ENCODE results near the gene KLHL10.
A peak's percentile ranks its signal among the peaks of the same experiment; 100 is the strongest.

KLHL10 gene

DNA sequence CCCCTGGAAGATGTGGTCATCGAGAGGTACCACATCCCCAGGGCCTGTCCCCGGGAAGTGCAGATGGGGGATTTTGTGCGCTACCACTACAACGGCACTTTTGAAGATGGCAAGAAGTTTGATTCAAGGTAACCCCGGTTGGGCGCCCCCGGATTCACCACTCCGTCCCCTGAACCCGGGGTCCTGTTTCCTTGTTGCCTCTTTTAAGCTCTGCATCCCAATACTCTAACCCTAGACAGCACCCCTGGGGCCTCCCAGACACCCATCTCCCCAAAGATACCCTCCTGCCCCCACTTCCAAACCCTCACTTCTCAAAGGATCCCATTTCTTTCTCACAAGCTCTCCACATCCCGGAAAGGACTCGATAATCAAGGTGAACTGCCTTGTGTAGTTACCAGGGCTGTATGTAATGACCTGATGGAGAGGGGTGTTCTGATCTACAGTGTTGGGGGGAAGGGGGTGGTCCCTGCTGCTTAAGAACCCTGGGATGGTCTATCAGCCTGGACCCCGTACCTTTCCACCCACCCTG is 24.4 kb upstream of the KLHL10 start:
- ATAC-seq: peak; percentile 9
- TF ChIP-seq ZNF8 (CRISPR knock-in tag; IDR thresholded peaks at IDR 0.05): no peak
- TF ChIP-seq RARB (CRISPR knock-in tag; IDR thresholded peaks at IDR 0.05): no peak
- TF ChIP-seq ZC3H10 (CRISPR knock-in tag; IDR thresholded peaks at IDR 0.05): no peak
- no peak for TF ChIP-seq CREB5 (CRISPR knock-in tag; IDR thresholded peaks at IDR 0.05; ENCODE audit: low read depth)
- no peak for TF ChIP-seq ZFP30 (CRISPR knock-in tag; IDR thresholded peaks at IDR 0.05)
- no peak for TF ChIP-seq ESRRG (CRISPR knock-in tag; IDR thresholded peaks at IDR 0.05)
- TF ChIP-seq BACH2 (CRISPR knock-in tag; IDR thresholded peaks at IDR 0.05; ENCODE audit: borderline replicate concordance): no peak
- no peak for TF ChIP-seq CSDC2 (CRISPR knock-in tag; IDR thresholded peaks at IDR 0.05)
- TF ChIP-seq, protein P1, sequence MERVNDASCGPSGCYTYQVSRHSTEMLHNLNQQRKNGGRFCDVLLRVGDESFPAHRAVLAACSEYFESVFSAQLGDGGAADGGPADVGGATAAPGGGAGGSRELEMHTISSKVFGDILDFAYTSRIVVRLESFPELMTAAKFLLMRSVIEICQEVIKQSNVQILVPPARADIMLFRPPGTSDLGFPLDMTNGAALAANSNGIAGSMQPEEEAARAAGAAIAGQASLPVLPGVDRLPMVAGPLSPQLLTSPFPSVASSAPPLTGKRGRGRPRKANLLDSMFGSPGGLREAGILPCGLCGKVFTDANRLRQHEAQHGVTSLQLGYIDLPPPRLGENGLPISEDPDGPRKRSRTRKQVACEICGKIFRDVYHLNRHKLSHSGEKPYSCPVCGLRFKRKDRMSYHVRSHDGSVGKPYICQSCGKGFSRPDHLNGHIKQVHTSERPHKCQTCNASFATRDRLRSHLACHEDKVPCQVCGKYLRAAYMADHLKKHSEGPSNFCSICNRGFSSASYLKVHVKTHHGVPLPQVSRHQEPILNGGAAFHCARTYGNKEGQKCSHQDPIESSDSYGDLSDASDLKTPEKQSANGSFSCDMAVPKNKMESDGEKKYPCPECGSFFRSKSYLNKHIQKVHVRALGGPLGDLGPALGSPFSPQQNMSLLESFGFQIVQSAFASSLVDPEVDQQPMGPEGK (CRISPR knock-in tag; IDR thresholded peaks at IDR 0.05; ENCODE audit: borderline replicate concordance): no peak
- TF ChIP-seq ZNF70 (CRISPR knock-in tag; IDR thresholded peaks at IDR 0.05): no peak
- TF ChIP-seq GLIS3 (CRISPR knock-in tag; IDR thresholded peaks at IDR 0.05): no peak
- no peak for TF ChIP-seq PPARA (CRISPR knock-in tag; IDR thresholded peaks at IDR 0.05; ENCODE audit: borderline replicate concordance)
- TF ChIP-seq, protein P2, sequence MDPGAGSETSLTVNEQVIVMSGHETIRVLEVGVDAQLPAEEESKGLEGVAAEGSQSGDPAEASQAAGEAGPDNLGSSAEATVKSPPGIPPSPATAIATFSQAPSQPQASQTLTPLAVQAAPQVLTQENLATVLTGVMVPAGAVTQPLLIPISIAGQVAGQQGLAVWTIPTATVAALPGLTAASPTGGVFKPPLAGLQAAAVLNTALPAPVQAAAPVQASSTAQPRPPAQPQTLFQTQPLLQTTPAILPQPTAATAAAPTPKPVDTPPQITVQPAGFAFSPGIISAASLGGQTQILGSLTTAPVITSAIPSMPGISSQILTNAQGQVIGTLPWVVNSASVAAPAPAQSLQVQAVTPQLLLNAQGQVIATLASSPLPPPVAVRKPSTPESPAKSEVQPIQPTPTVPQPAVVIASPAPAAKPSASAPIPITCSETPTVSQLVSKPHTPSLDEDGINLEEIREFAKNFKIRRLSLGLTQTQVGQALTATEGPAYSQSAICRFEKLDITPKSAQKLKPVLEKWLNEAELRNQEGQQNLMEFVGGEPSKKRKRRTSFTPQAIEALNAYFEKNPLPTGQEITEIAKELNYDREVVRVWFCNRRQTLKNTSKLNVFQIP (CRISPR knock-in tag; IDR thresholded peaks at IDR 0.05; ENCODE audit: borderline replicate concordance, low read depth): no peak
- TF ChIP-seq ZFP3 (CRISPR knock-in tag; IDR thresholded peaks at IDR 0.05): no peak
- TF ChIP-seq CSRNP3 (CRISPR knock-in tag; IDR thresholded peaks at IDR 0.05): no peak
- TF ChIP-seq, protein P3, sequence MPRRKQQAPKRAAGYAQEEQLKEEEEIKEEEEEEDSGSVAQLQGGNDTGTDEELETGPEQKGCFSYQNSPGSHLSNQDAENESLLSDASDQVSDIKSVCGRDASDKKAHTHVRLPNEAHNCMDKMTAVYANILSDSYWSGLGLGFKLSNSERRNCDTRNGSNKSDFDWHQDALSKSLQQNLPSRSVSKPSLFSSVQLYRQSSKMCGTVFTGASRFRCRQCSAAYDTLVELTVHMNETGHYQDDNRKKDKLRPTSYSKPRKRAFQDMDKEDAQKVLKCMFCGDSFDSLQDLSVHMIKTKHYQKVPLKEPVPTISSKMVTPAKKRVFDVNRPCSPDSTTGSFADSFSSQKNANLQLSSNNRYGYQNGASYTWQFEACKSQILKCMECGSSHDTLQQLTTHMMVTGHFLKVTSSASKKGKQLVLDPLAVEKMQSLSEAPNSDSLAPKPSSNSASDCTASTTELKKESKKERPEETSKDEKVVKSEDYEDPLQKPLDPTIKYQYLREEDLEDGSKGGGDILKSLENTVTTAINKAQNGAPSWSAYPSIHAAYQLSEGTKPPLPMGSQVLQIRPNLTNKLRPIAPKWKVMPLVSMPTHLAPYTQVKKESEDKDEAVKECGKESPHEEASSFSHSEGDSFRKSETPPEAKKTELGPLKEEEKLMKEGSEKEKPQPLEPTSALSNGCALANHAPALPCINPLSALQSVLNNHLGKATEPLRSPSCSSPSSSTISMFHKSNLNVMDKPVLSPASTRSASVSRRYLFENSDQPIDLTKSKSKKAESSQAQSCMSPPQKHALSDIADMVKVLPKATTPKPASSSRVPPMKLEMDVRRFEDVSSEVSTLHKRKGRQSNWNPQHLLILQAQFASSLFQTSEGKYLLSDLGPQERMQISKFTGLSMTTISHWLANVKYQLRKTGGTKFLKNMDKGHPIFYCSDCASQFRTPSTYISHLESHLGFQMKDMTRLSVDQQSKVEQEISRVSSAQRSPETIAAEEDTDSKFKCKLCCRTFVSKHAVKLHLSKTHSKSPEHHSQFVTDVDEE (CRISPR knock-in tag; IDR thresholded peaks at IDR 0.05): no peak
- TF ChIP-seq ARNTL (CRISPR knock-in tag; IDR thresholded peaks at IDR 0.05; ENCODE audit: borderline replicate concordance, low read depth): no peak
- no peak for TF ChIP-seq ISL1 (CRISPR knock-in tag; IDR thresholded peaks at IDR 0.05)
- no peak for TF ChIP-seq SNAI2 (CRISPR knock-in tag; IDR thresholded peaks at IDR 0.05)
- no peak for TF ChIP-seq TOX (CRISPR knock-in tag; IDR thresholded peaks at IDR 0.05; ENCODE audit: borderline replicate concordance)

- no peak for ATAC-seq
- TF ChIP-seq RARB (CRISPR knock-in tag; IDR thresholded peaks at IDR 0.05) (no peak), ESRRG (CRISPR knock-in tag; IDR thresholded peaks at IDR 0.05) (no peak), TOX (CRISPR knock-in tag; IDR thresholded peaks at IDR 0.05; ENCODE audit: borderline replicate concordance) (no peak), BACH2 (CRISPR knock-in tag; IDR thresholded peaks at IDR 0.05; ENCODE audit: borderline replicate concordance) (no peak)
- TF ChIP-seq, protein P2 (CRISPR knock-in tag; IDR thresholded peaks at IDR 0.05; ENCODE audit: borderline replicate concordance, low read depth): no peak
Observed at GRCh38 chr17:41813699-41814124, 23.9 kb upstream of the KLHL10 start.
